Measurements from ENCODE around the gene GAA. TPM values are rescaled to one million over a fixed set of nuclear protein-coding genes. Genes with fewer than 3 reads are reported as not detected.

GAA gene
- total RNA-seq (2014; rRNA removed): 66.7 and 74.8 TPM in 2 replicates
- 25.5 TPM for polyA plus RNA-seq (2012)

- DNase-seq (ENCODE audit: low read depth): peak; percentile 73
Measured at GRCh38 chr17:80101011-80101945, at the start of gene GAA. Gene GAA, plus strand, starts transcription at chr17:80101581. Its CDS starts 3,006 bp downstream, at chr17:80104587.

- no peak for DNase-seq (ENCODE audit: low read depth)
Measured at GRCh38 chr17:80051681-80052080, 49.7 kb upstream of the GAA start.

DNA sequence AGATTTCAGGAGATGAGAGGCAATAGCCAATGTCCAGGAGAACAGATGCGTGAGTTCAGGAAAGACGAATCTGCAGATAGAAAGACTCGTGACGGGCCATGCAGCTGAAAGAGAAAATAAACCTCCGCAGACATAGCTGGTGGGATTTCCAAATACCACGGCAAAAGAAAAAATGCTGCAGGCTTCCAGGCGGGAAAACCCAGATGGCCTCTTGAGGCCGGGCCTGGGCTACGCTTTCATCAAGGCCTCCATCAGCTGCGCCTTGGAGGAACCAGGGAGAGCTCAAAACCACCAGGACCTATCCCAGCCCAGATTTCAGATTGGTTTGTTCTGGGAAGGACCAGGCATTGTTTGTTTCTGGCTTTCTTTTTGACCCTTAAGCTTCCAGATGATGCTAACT is 48.3 kb upstream of the GAA start:
- DNase-seq (ENCODE audit: low read depth): no peak

DNA sequence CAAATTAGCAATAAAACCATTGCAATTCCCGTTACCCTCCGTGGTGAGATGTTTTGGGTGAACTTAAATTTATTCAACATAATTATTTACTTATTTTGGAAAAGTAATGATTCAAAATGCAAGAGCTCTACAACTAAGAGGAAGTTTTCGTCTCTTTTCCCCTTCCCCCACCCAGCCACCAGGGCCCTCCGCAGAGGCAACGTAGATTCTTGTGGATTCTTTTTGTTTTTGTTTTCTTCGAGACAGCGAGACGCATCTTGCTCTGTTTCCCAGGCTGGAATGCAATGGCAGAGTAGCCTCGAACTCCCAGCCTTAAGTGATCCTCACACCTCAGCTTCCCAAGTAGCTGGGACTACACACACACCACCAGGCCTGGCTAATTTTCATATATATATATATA is 45.8 kb upstream of the GAA start:
- no peak for DNase-seq (ENCODE audit: low read depth)

GRCh38 chr17:80058311-80058955 is 42.9 kb upstream of the GAA start:
- DNase-seq (ENCODE audit: low read depth): no peak

- DNase-seq (ENCODE audit: low read depth): no peak
Measured at GRCh38 chr17:80060644-80061043, 40.7 kb upstream of the GAA start.

- DNase-seq (ENCODE audit: low read depth): no peak
Measured at GRCh38 chr17:80061421-80061820, 40.0 kb upstream of the GAA start.

DNA sequence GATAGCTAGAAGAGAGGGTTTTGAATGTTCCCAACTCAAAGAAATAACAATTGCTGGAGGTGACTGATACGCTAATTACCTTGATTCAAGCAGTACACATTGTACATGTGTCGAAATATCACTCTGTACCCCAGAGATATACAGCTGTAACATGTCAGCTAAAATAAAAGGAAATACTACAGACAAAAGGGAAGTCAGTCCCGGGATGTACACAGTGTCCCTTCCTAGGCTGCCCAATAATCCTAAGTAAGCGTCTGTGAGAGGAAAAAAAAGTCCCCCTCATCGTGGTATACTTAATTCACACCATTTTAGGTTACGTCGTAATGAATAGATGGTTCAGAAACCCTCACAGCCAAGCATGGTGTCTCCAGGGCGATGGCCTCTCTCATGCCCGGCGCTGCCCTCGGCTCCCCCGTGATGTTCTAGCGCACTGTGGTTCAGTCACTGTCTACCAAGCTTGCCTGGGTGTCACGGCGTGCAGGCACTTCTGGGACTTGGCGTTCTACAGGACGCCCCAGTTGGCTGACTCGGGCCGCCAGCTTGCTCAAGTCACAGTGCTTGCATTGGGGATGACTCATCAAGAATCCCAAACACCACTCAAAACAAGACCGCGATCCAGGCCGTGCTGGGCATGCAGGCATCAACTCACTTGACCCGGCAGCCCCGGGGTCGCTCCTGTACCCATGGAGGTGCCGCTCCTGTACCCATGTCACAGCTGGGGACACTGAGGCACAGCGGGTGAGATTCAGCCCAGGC is 37.4 kb upstream of the GAA start:
- DNase-seq (ENCODE audit: low read depth): peak; percentile 80

DNA sequence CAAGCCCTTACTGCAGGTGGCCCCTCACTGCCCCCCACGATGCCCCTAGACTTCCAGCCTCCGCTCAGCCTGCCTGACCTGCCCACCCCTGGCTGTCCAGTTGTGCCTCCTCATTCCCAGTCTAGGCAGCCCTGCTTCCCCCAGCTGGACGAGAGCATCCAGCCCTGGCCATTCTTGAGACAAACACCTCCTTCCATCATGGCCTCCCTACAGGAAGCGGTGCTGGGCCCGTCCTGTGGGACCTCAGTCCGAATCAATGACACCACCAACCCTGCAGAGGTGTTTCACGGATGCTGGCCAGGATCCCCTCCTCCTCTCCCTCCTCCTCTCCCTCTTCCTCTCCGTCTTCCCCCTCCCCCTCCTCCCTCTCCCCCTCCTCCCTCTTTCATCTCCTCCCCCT is 36.7 kb upstream of the GAA start:
- no peak for DNase-seq (ENCODE audit: low read depth)

GRCh38 chr17:80065478-80066170 is 35.8 kb upstream of the GAA start:
- DNase-seq (ENCODE audit: low read depth): no peak

- DNase-seq (ENCODE audit: low read depth): no peak
Measured at GRCh38 chr17:80067393-80067986, 33.9 kb upstream of the GAA start.

- no peak for DNase-seq (ENCODE audit: low read depth)
Measured at GRCh38 chr17:80068301-80069222, 32.8 kb upstream of the GAA start.

- DNase-seq (ENCODE audit: low read depth): no peak
Measured at GRCh38 chr17:80070375-80071115, 30.8 kb upstream of the GAA start.

DNA sequence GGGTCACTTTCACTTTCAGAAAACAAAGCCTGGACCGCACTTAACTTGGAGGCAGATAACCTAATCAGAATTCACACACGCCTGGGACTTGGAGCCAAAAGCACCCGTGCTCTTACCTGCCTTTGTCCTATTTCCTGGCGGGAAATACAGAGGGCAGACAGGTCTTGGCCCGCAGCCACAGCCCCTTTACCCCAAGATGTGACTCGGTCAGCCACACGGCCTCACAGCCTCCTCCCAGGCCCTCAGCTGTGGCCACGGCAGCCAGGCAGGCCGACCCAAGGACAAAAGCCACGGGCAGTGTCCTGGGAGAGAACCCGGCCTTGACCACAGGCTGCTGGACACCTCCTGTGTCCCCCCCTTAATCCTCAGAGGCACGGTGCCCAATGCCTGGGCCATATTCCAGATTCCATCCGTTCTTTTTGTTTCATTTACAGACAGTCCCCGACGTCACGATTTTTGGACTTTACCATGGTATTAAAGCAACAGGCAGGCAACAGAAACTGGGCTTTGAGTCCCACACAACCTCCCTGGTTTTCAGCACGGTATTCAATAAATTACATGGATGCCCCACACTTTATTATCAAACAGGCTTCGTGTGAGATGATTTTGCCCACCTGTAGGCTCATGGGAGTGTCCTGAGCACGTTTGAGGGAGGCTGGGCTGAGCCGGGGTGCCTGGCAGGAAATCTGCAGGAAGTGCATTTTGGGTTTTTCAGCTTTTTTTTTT is 30.1 kb upstream of the GAA start:
- peak; percentile 34 for DNase-seq (ENCODE audit: low read depth)

- DNase-seq (ENCODE audit: low read depth): no peak
Measured at GRCh38 chr17:80072410-80072809, 29.0 kb upstream of the GAA start.

DNA sequence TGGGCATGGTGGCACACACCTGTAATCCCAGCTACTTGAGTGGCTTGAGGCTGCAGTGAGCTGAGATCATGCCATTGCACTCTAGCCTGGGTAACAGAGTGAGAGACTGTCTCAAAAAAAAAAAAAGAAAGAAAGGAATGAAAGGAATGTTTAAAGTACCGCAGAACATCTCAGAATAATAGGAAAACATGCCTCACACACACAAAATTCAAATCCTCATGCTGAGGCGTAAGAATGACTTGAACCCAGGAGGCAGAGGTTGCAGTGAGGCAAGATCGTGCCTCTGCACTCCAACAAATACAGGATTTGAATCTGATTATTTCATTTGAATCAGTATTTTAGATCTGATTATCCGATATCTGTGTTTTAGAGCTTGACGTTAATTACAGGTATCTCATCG is 21.3 kb upstream of the GAA start:
- peak; percentile 9 for DNase-seq (ENCODE audit: low read depth)

- no peak for DNase-seq (ENCODE audit: low read depth)
Measured at GRCh38 chr17:80081596-80081995, 19.8 kb upstream of the GAA start.

- DNase-seq (ENCODE audit: low read depth): peak; percentile 68
Measured at GRCh38 chr17:80082403-80083135, 18.8 kb upstream of the GAA start.
